GM23338 (cell line): ENCODE results near the gene COTL1. TPM values are rescaled to one million over a fixed set of nuclear protein-coding genes. Genes with fewer than 3 reads are reported as not detected.

Experiments used
- ATAC-seq: fragments of 200-7000 bp; cut with Tn5 transposase; 3 replicates; pipeline ENCODE4 v1.9.1; 2020
- DNase-seq: peaks from one replicate; pipeline ENCODE4 v3.0.0-alpha.2; 2015; ENCODE audit warnings: low spot score
- H2AFZ ChIP-seq: fragments of 200-600 bp; sonication (generic); 2 replicates; pipeline ENCODE4 v1.8.0; 2016; ENCODE audit warnings: antibody characterized with exemption, mild to moderate bottlenecking, moderate library complexity
- H3F3A ChIP-seq: fragments of 200-600 bp; sonication (generic); replicated peaks from 2 replicates; pipeline ENCODE4 v1.8.0; 2017; ENCODE audit warnings: antibody characterized with exemption, mixed run types, low read depth
- H3K27ac ChIP-seq: fragments of 200-600 bp; sonication (generic); 2 replicates; pipeline ENCODE4 v1.6.1; 2016; ENCODE audit warnings: low read depth
- H3K27me3 ChIP-seq: fragments of 200-600 bp; sonication (generic); 2 replicates; pipeline ENCODE4 v1.8.0; 2016; ENCODE audit warnings: mild to moderate bottlenecking, mixed run types, moderate library complexity; ENCODE audit not compliant: insufficient read depth
- H3K36me3 ChIP-seq: fragments of 200-600 bp; sonication (generic); 2 replicates; pipeline ENCODE4 v1.8.0; 2016; ENCODE audit warnings: mild to moderate bottlenecking; ENCODE audit not compliant: insufficient read depth
- H3K4me1 ChIP-seq: fragments of 200-600 bp; sonication (generic); 2 replicates; pipeline ENCODE4 v1.8.0; 2016; ENCODE audit warnings: mild to moderate bottlenecking, moderate library complexity; ENCODE audit not compliant: insufficient read depth
- H3K4me2 ChIP-seq: fragments of 200-600 bp; sonication (generic); 2 replicates; pipeline ENCODE4 v1.7.1; 2017; ENCODE audit warnings: mixed run types
- H3K4me3 ChIP-seq: fragments of 200-600 bp; sonication (generic); 2 replicates; pipeline ENCODE4 v1.6.1; 2016; ENCODE audit warnings: mixed run types
- H3K79me2 ChIP-seq: fragments of 200-600 bp; sonication (generic); replicated peaks from 2 replicates; pipeline ENCODE4 v1.8.0; 2017; ENCODE audit warnings: mild to moderate bottlenecking; ENCODE audit not compliant: insufficient read depth
- H3K9me2 ChIP-seq: fragments of 200-600 bp; sonication (generic); 2 replicates; pipeline ENCODE4 v1.8.0; 2017; ENCODE audit not compliant: insufficient read depth
- H4K20me1 ChIP-seq: fragments of 200-600 bp; sonication (generic); replicated peaks from 2 replicates; pipeline ENCODE4 v1.8.0; 2017; ENCODE audit warnings: mild to moderate bottlenecking; ENCODE audit not compliant: insufficient read depth
- H3K27ac Mint-ChIP-seq: 2 replicates; pipeline ENCODE4 v1.8.0; 2020; ENCODE audit warnings: inconsistent platforms, mild to moderate bottlenecking, moderate library complexity, mixed read lengths
- H3K27me3 Mint-ChIP-seq: 3 replicates; pipeline ENCODE4 v1.8.0; 2022; ENCODE audit warnings: low read depth, mild to moderate bottlenecking, moderate library complexity, mixed read lengths, inconsistent platforms; ENCODE audit not compliant: insufficient read depth, poor library complexity
- H3K36me3 Mint-ChIP-seq: 3 replicates; pipeline ENCODE4 v1.8.0; 2021; ENCODE audit warnings: low read depth, mild to moderate bottlenecking, inconsistent platforms, moderate library complexity, mixed read lengths
- H3K4me1 Mint-ChIP-seq: 3 replicates; pipeline ENCODE4 v1.8.0; 2020; ENCODE audit warnings: mild to moderate bottlenecking, inconsistent platforms, mixed read lengths
- H3K4me3 Mint-ChIP-seq: 3 replicates; pipeline ENCODE4 v1.8.0; 2021; ENCODE audit warnings: moderate library complexity, mild to moderate bottlenecking, inconsistent platforms, mixed read lengths
- H3K9me3 Mint-ChIP-seq: 3 replicates; pipeline ENCODE4 v1.8.0; 2020; ENCODE audit warnings: moderate library complexity, mild to moderate bottlenecking, inconsistent platforms, mixed read lengths
- CREB1 ChIP-seq: fragments of 250-450 bp; sonication (Bioruptor Pico); IDR thresholded peaks from 2 replicates; pipeline ENCODE4 v1.5.0; 2020; ENCODE audit warnings: low read depth, mild to moderate bottlenecking, moderate library complexity
- CTCF ChIP-seq, 2 experiments: fragments of 200-600 bp in 1 of 2; sonication (generic) in 1 of 2; conservative IDR thresholded peaks; 2 replicates each; pipeline versions ENCODE4 v1.5.1 to v1.6.1; 2016 to 2017; ENCODE audit warnings: antibody characterized with exemption in 2 of 2, low read depth in 2 of 2, mild to moderate bottlenecking in 2 of 2, moderate library complexity in 1 of 2
- EZH2 ChIP-seq: fragments of 200-600 bp; sonication (generic); IDR thresholded peaks from one replicate; pipeline ENCODE4 v1.8.0; 2017; ENCODE audit warnings: antibody characterized with exemption, mild to moderate bottlenecking, low read depth; ENCODE audit not compliant: unreplicated experiment
- EZH2phosphoT487 ChIP-seq: fragments of 200-600 bp; sonication (generic); IDR thresholded peaks from one replicate; pipeline ENCODE4 v1.8.1; 2018; ENCODE audit warnings: antibody characterized with exemption; ENCODE audit not compliant: unreplicated experiment
- JUNB ChIP-seq: IDR thresholded peaks from one replicate; pipeline ENCODE4 v1.6.1; 2016; ENCODE audit warnings: antibody characterized with exemption; ENCODE audit not compliant: unreplicated experiment
- NANOG ChIP-seq: IDR thresholded peaks from 2 replicates; pipeline ENCODE4 v1.6.1; 2016; ENCODE audit warnings: antibody characterized with exemption, borderline replicate concordance
- REST ChIP-seq: IDR thresholded peaks from one replicate; pipeline ENCODE4 v1.6.1; 2018; ENCODE audit warnings: antibody characterized with exemption; ENCODE audit not compliant: unreplicated experiment
- STAT1 ChIP-seq: IDR thresholded peaks from one replicate; pipeline ENCODE4 v1.6.1; 2016; ENCODE audit warnings: antibody characterized with exemption; ENCODE audit not compliant: unreplicated experiment
- ZNF114 ChIP-seq: fragments of 250-450 bp; sonication (Bioruptor Pico); IDR thresholded peaks from 2 replicates; pipeline ENCODE4 v1.5.0; 2020; ENCODE audit warnings: mild to moderate bottlenecking, moderate library complexity
- ZNF331 ChIP-seq: fragments of 250-450 bp; sonication (Bioruptor Pico); IDR thresholded peaks from 2 replicates; pipeline ENCODE4 v1.5.0; 2020; ENCODE audit warnings: low read depth, mild to moderate bottlenecking, moderate library complexity
- ZNF462 ChIP-seq: fragments of 250-450 bp; sonication (Bioruptor Pico); IDR thresholded peaks from 2 replicates; pipeline ENCODE4 v1.5.0; 2020; ENCODE audit warnings: mild to moderate bottlenecking, moderate library complexity
- polyA plus RNA-seq: library from polyadenylated mRNA; unstranded; fragments of >200 nt; fragmentation: Nextera tagmentation; extraction: Ambion mirVana; gene quantifications from 2 replicates; pipeline ENCODE4 v1.2.1, GENCODE V29; 2016
- total RNA-seq: library from RNA; depleted of rRNA; stranded (reverse); fragments of >200 nt; shearing (Covaris generic); gene quantifications from 2 replicates; pipeline ENCODE4 v1.2.3, GENCODE V29; 2014

The COTL1 gene
- total and polyA plus RNA-seq, 2 experiments from 2014 or later, result 117 to 166 TPM

- H3K27ac Mint-ChIP-seq, result no peak overlapping the region
- H3K36me3 Mint-ChIP-seq, result no peaks in the 10 kb centered on the region
Measured at GRCh38 chr16:84629580-84629979, 11.7 kb upstream of the COTL1 start.

More at GRCh38 chr16:84629580-84629979, 11.7 kb upstream of the COTL1 start:
- peak overlapping the region; percentile 97 for H2AFZ ChIP-seq
- TF ChIP-seq REST (no peak), EZH2 (no peak), STAT1 (no peak), EZH2phosphoT487 (no peak), ZNF114 (CRISPR knock-in tag) (no peak), ZNF331 (no peak), JUNB (no peak), NANOG (no peak), CTCF (conservative IDR thresholded peaks at IDR 0.05; ENCODE audit: low read depth in 2 of 2) (no peak), ZNF462 (CRISPR knock-in tag) (no peak), CREB1 (CRISPR knock-in tag) (no peak)
- no peak overlapping the region for H3K4me2 ChIP-seq
- H3K27ac ChIP-seq, result no peak overlapping the region
- H3K79me2 ChIP-seq, result no peaks in the 10 kb centered on the region
- peaks cover 14% of the 10 kb centered on the region for H3K4me1 Mint-ChIP-seq
- H3K27me3 Mint-ChIP-seq, result no peaks in the 10 kb centered on the region
- no peaks in the 10 kb centered on the region for H3K27me3 ChIP-seq
- no peaks in the 10 kb centered on the region for H3K36me3 ChIP-seq
- ATAC-seq (peak; percentile 76), DNase-seq (peak; percentile 34)
- H3K9me3 Mint-ChIP-seq, result no peaks in the 10 kb centered on the region
- H4K20me1 ChIP-seq, result no peaks in the 10 kb centered on the region
- no peaks in the 10 kb centered on the region for H3F3A ChIP-seq
- H3K4me1 ChIP-seq, result peaks cover 5% of the 10 kb centered on the region; the same call in 1 of the 2 replicates
- no peak overlapping the region for H3K4me3 Mint-ChIP-seq
- no peaks in the 10 kb centered on the region for H3K9me2 ChIP-seq
- no peak overlapping the region for H3K4me3 ChIP-seq
